Measurements from ENCODE around the gene RGS11.
A peak's percentile ranks its signal among the peaks of the same experiment; 100 is the strongest.

Gene RGS11

DNA sequence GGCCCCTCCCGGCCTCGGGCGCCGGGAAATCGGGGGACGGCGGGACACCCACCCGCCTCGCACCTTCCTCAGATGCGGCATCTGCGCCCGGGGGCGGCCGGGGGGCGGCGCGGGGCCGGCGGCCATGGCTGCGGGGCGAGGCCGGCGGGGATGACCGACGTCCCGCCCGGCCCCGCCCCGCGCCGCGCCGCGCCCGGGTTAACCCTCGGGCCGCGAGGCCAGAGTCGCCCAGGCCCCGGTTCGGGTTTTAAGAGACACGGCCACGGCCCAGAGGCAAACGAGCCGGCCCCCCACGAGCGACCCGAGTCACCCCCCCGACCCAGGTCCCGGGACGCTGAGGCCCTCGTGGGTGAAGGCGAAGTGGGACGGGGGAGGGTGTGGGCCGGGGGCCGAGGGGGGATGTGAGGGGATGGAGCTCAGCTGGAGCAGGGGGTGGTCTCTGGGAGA, at the start of gene RGS11:
RGS11 (minus strand) TSS at position 159 of the 447 bp plus-strand sequence; CDS start at position 126, 33 bp downstream.
- DNase-seq: no peak

GRCh38 chr16:324451-325334, 48.9 kb upstream of the RGS11 start:
- peak; percentile 21 for DNase-seq

DNA sequence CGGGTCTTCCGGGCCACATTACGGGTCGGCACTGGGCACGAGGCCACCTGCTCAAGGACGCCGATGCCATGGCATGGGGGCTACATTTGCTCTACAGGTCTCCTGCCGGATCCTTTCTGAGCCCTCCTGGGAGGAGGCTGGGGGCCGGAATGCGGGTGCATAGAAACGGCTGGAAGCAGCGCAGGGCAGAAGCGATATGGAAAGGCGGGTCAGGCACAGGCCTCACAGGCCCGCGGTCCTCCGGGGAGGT, 48.4 kb upstream of the RGS11 start:
- DNase-seq: peak; percentile 25

DNA sequence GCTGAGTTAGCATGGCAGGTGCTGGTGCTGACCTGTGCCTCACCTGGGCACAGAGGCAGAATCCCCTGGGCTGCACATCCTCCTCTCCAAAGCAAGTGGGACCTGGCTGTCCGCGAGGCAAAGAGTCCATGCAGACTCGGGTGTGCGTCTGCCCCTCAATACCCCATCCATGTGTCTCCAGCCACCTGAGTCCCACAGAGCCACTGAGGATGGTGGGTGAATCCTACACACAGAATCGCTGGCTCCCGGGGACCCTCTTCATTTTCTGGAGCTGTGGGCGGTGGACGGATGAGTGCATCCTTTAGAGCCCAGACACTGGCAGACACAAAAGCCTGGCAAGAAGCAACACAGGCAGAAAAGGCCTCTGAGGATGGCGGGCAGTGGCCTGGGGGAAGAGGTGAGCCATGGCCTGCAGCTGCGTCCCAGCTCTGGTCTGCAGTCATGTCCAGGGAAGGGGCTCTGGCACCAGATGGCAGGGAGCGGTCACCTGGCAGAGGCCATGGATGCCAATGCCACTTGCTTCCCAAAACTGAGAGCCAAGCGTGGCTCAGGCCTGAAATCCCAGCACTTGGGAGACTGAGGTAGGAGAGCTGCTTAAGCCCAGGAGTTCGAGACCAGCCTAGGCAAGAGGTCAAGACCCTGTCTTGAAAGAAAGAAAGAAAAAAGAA, 46.9 kb upstream of the RGS11 start:
- DNase-seq: peak; percentile 25

GRCh38 chr16:321532-321931, 45.8 kb upstream of the RGS11 start:
- peak; percentile 17 for DNase-seq

DNA sequence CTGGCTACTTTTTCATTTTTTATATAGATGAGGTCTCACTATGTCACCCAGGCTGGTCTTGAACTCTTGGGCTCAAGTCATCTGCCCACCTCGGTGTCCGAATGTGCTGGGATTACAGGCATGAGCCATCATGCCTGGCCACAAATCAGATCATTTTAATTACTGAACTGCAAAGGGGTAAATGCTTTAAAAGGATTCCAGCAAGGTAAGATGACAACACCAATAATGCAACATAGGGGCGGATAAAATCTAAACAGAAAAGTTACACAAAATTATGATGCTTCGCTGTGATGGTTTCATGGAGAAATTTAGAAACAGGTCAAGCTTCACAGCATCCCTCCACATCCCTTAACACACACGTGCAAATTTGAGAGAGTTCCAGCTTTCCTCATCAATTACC, 44.5 kb upstream of the RGS11 start:
- DNase-seq: no peak

GRCh38 chr16:318628-319027, 42.9 kb upstream of the RGS11 start:
- peak; percentile 19 for DNase-seq

GRCh38 chr16:317583-317982, 41.8 kb upstream of the RGS11 start:
- no peak for DNase-seq

GRCh38 chr16:316741-317464, 41.2 kb upstream of the RGS11 start:
- peak; percentile 18 for DNase-seq

DNA sequence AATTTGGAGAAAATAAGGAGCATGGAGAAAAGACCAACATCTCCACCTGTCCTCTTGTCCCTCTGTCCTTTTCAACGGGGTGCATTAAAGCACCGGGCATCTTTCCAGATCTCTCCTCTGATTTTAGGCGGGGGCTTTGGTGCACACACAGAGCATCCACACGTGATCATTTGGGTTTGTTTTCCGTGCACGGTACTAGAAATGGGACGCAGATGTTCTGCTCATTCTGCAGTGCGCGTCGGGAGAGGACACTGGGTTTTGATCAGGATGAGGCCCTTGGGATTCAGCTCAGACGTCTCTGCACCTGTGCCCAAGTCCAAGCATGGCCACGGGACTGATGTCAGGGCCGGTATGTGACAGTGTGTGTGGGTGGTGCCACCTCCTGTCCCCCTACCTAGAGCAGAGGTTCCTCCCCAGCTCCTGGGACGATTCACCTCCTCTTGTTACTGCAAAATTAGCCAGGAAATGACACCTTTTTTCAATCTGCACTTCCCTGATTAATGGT, 39.1 kb upstream of the RGS11 start:
- DNase-seq: no peak

GRCh38 chr16:314351-314750, 38.6 kb upstream of the RGS11 start:
- no peak for DNase-seq

DNA sequence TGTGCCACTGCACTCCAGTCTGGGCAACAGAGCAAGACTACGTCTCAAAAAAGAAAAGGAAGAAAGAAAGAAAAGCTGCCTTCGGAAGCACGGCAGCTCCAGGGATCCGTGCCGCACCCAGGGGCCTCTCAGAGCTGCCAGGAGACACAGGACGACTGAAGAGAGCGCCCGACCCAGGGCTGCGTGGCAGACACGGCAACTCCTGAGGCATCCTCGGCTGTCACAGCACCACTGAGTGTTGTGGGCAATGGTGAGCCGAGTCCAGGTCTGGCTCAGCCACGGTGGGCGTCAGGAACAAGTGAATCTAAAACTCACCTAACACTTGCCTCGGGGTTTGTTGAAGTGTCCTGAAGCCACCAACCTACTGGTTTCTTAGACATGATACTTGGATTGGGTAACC, 36.0 kb upstream of the RGS11 start:
- DNase-seq: no peak

DNA sequence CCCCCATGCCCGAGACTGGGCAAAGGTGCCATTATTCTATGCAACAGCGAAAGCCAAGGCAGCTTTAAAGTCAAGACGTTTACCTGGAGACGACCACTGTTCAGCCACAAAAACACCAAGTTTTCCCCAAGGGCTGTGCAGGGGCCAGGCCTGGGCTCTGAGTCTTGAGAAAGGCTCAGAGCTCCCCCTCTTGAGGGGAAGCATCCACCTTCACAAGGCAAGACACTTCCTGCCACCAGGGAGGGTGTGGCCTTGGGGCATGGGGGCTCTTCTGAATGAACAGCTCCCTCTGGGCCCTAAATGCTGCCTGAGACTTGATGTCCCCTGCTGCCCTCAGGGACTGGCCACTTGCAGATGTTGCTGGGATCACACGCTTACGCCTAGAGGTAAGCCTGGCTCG, 33.7 kb upstream of the RGS11 start:
- no peak for DNase-seq

DNA sequence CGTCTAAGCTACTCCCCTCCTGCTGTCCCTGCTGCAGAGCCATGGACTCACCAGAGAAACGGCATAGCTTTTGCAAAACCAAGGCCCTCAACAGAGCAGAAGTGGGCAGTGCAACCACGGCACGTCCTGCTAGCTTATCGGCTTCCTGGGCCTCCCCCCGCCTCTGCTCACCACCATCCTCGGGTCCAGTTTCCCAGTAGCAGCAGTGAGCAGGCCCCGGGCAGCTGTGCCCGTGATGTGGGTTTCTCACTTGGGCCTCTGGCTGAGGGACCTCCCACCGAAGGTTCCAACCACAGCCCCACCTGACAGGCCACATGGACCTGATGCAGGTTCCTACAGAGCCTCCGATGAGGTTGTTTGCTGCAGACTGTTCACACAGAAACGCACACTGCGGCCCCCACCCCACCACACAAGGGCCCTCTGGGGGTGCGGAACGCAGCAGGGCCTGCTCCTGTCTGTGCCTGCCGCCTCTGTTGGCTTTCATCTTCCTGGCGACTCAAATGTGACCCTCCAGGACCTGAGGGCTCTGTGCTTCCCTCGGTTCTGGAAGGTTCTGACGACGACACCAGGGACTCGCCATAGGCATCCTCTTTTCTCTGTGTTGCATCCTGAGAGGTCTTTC, 32.1 kb upstream of the RGS11 start:
- no peak for DNase-seq

DNA sequence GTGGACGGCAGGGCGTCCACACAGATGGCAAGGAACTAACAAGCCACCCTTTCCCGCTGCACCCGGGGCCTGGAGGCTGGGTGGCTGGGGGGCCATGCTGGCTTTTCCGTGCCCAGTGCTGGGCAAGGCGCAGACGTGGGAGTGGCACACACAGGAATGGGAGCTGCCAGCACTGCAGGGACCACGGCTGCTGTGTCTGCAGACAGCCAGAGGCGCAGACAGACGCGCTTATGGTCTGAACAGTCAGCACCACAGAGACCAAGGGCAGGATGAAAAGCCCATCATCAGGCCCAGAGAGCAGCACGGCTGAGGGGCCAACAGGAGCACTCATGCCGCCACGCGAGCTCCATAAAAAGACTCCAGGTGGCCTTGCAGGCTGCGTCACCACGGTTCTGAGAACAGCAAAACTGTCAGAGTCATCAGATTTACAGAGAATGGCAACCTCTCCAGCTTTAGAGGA, 31.2 kb upstream of the RGS11 start:
- no peak for DNase-seq

DNA sequence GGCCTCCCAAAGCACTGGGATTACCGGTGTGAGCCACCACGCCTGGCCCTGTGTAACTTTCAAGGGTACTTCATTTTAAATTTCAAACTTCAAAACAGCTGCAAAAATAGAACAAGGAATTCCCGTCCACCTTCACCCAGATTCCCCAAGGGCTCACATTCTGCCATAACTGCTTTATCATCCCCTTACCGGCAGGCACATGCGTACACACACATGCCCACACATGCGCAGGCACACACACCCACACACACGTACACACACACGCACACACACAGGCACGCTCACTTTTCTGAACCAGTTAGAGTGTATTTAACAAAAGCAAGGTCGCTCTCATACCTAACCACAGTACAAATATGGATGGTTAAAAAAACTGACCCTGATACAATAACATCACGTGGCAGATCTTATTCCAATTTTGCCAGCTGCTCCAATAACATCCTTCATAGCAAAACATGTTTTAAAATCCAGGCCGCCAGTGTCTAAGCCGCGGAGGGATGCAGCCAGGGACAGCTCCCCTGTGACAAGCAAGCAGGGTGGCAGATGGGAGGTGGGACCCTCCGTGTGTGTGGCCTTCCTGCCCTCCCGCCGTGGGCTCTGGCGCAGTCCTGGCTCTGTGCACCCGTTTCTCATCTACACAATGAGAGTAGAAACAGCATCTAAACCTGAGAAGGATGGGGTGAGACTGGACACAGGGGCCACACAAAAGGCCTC, 30.3 kb upstream of the RGS11 start:
- no peak for DNase-seq

- DNase-seq: no peak
Observed at GRCh38 chr16:303760-304505, 28.2 kb upstream of the RGS11 start.

DNA sequence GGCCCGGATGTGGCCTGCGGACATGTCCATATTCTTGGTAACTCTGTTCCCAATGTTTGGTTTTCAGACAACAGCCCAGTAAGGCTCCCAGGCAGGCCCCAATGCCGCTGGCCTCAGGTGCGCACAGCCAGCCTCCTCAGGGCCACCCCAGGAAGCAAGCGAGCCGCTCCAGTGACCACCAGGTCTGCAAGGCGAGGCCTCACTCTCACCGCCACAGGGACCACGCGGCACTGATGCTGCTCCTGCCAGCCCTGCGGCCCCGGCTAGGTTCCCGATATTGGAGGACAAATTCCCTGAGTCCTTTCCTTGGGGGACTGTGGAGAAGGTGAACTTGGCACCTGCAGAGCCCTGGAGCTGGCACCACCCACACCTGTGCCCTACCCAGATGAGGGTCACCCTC, 26.2 kb upstream of the RGS11 start:
- DNase-seq: no peak

GRCh38 chr16:301235-301634, 25.5 kb upstream of the RGS11 start:
- no peak for DNase-seq

- DNase-seq: no peak
Observed at GRCh38 chr16:297832-298231, 22.1 kb upstream of the RGS11 start.

GRCh38 chr16:296806-297510, 21.2 kb upstream of the RGS11 start:
- DNase-seq: no peak
